ENCODE results near the gene MVB12B. TPM values are rescaled to one million over a fixed set of nuclear protein-coding genes. Genes with fewer than 3 reads are reported as not detected.

MVB12B gene
- polyA plus RNA-seq, 1 donor from 2014 or later = 39.5 TPM

DNA sequence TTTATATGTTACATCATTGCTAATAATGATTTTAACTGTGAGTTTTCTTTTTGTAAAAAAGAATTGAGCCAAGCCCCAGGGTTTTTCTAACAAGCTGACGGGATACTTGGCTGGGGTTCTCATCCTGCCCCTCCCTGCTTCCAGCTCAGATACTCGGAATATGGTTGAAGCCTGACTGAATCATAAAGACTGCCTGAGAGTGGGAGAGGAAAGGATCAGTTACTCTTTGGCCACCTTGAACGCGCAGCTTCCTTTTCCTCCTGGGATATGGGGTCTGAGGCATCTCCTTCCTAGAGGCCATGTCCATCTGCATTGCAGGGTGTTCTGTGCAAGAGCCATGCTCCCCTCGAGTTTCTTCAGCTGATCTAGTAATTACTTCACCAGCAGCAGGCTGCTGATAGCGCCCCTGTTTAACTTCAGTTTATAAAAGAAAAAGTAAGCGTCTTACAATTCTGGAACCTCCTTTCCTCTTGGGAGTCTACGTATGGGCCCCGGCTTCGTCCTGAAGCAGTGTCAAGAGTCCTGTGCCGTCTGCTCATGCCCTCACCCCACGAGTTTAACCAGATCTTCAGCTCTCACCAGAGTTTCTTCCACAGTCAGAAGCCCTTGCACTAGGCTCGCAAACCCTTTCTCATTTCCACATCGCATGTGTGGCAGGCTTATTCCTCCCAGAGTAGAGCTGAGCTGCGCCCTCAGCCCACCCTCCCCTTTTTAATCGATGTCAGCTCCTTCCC, 130.0 kb downstream of the MVB12B start:
- no peaks in the 10 kb centered on the region for H4K20me1 ChIP-seq (ENCODE audit: insufficient read depth)
- TF ChIP-seq MXI1 (conservative IDR thresholded peaks at IDR 0.05; ENCODE audit: poor library complexity, severe bottlenecking) (no peak), CTCF (IDR thresholded peaks at IDR 0.05; ENCODE audit: poor library complexity, severe bottlenecking) (no peak), RAD21 (conservative IDR thresholded peaks at IDR 0.05) (no peak)
- H3K27ac ChIP-seq (ENCODE audit: low read length) = no peak overlapping the region
- no peak overlapping the region for H3K9ac ChIP-seq (ENCODE audit: low read length)
- H2AFZ ChIP-seq (ENCODE audit: low read depth, low read length) = no peak overlapping the region
- no peaks in the 10 kb centered on the region for H3K9me3 ChIP-seq (ENCODE audit: low read length)
- H3K4me3 ChIP-seq (ENCODE audit: low read length) = no peak overlapping the region
- no peaks in the 10 kb centered on the region for H3F3A ChIP-seq (ENCODE audit: insufficient read depth, low read length, poor library complexity, severe bottlenecking)
- no peaks in the 10 kb centered on the region for H3K36me3 ChIP-seq (ENCODE audit: insufficient read depth, low read length)
- H3K79me2 ChIP-seq (replicated peaks; ENCODE audit: insufficient read depth, low read length) = no peaks in the 10 kb centered on the region
- no peaks in the 10 kb centered on the region for H3K9me2 ChIP-seq (ENCODE audit: insufficient read depth, low read length)
- H3K27me3 ChIP-seq (ENCODE audit: insufficient read depth, low read depth, low read length) = no peaks in the 10 kb centered on the region
- H3K4me2 ChIP-seq (ENCODE audit: low read length) = no peak overlapping the region

DNA sequence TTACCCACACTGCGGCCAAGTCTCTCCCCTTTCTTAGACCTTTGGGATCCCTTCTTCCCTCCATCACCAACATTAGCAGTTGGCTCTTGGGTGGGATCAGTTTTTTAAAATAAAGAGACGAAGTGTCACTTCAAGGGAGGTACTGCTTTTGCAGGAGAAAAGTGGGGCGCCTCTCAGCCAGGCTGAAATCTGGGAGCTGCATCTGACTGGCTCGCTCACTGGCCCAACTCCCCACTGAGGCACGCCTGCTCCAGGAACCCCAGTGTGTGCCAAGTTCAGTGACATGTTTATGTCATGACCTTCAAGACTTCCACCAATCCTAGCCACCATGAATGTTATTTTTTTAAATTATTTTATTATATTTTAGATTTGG, 130.5 kb downstream of the MVB12B start:
- H3K27ac ChIP-seq (ENCODE audit: low read length) = no peak overlapping the region

DNA sequence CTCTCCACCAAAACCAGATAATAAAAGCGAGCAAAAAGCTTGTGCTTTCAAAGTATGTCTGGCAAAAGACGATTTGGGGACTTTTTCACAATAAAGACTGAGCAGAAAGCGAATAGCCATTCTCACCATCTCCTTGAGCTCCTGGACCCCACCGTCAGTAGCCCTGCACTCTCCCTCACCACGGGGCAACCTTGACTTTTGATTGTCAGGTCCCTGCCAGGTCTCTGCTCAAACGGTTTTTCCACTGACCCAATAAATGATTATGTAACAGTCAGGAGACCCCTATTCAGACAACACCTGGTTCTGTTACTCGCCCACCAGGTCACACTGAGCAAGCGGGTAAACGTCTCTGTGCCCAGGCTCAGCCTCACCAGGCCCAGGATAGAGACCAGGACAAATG, 131.3 kb downstream of the MVB12B start:
- Histone ChIP-seq H3K4me2 (ENCODE audit: low read length) (no peak overlapping the region), H3K9ac (ENCODE audit: low read length) (no peak overlapping the region), H3K4me3 (ENCODE audit: low read length) (no peak overlapping the region), H3K27ac (ENCODE audit: low read length) (no peak overlapping the region), H3K9me2 (ENCODE audit: insufficient read depth, low read length) (no peaks in the 10 kb centered on the region), H3K9me3 (ENCODE audit: low read length) (no peaks in the 10 kb centered on the region), H3K36me3 (ENCODE audit: insufficient read depth, low read length) (no peaks in the 10 kb centered on the region), H3K79me2 (replicated peaks; ENCODE audit: insufficient read depth, low read length) (no peaks in the 10 kb centered on the region), H3F3A (ENCODE audit: insufficient read depth, low read length, poor library complexity, severe bottlenecking) (no peaks in the 10 kb centered on the region), H4K20me1 (ENCODE audit: insufficient read depth) (no peaks in the 10 kb centered on the region), H3K27me3 (ENCODE audit: insufficient read depth, low read depth, low read length) (no peaks in the 10 kb centered on the region), H2AFZ (ENCODE audit: low read depth, low read length) (no peak overlapping the region)
- no peak for TF ChIP-seq RAD21 (conservative IDR thresholded peaks at IDR 0.05)
- TF ChIP-seq SMC3 (conservative IDR thresholded peaks at IDR 0.05; ENCODE audit: poor library complexity) = no peak
- no peak for TF ChIP-seq POLR2AphosphoS5 (IDR thresholded peaks at IDR 0.05)
- TF ChIP-seq CTCF (IDR thresholded peaks at IDR 0.05; ENCODE audit: poor library complexity, severe bottlenecking) = no peak
- TF ChIP-seq TAF1 (IDR thresholded peaks at IDR 0.05; ENCODE audit: low read depth) = no peak
- no peak for TF ChIP-seq EP300 (conservative IDR thresholded peaks at IDR 0.05; ENCODE audit: poor library complexity, severe bottlenecking)
- no peak for TF ChIP-seq EZH2 (IDR thresholded peaks at IDR 0.05; ENCODE audit: borderline replicate concordance, insufficient read depth, low read length, poor library complexity, severe bottlenecking)
- no peak for TF ChIP-seq MXI1 (conservative IDR thresholded peaks at IDR 0.05; ENCODE audit: poor library complexity, severe bottlenecking)
- TF ChIP-seq REST (IDR thresholded peaks at IDR 0.05; ENCODE audit: borderline replicate concordance) = no peak

More for the DNA sequence above, 130.5 kb downstream of the MVB12B start:
- Histone ChIP-seq H3K9me2 (ENCODE audit: insufficient read depth, low read length) (no peaks in the 10 kb centered on the region), H3K36me3 (ENCODE audit: insufficient read depth, low read length) (no peaks in the 10 kb centered on the region), H3K4me3 (ENCODE audit: low read length) (no peak overlapping the region), H3K27me3 (ENCODE audit: insufficient read depth, low read depth, low read length) (no peaks in the 10 kb centered on the region), H4K20me1 (ENCODE audit: insufficient read depth) (no peaks in the 10 kb centered on the region), H3K79me2 (replicated peaks; ENCODE audit: insufficient read depth, low read length) (no peaks in the 10 kb centered on the region), H3K9ac (ENCODE audit: low read length) (no peak overlapping the region), H3K4me2 (ENCODE audit: low read length) (no peak overlapping the region), H3F3A (ENCODE audit: insufficient read depth, low read length, poor library complexity, severe bottlenecking) (no peaks in the 10 kb centered on the region), H2AFZ (ENCODE audit: low read depth, low read length) (no peak overlapping the region), H3K9me3 (ENCODE audit: low read length) (no peaks in the 10 kb centered on the region)
- no peak for TF ChIP-seq EZH2 (IDR thresholded peaks at IDR 0.05; ENCODE audit: borderline replicate concordance, insufficient read depth, low read length, poor library complexity, severe bottlenecking)
- no peak for TF ChIP-seq POLR2AphosphoS5 (IDR thresholded peaks at IDR 0.05)
- no peak for TF ChIP-seq EP300 (conservative IDR thresholded peaks at IDR 0.05; ENCODE audit: poor library complexity, severe bottlenecking)
- no peak for TF ChIP-seq RAD21 (conservative IDR thresholded peaks at IDR 0.05)
- TF ChIP-seq TAF1 (IDR thresholded peaks at IDR 0.05; ENCODE audit: low read depth) = no peak
